K562 (cell line): Measurements from ENCODE around the gene KCND2.
"Not testable (repeated sequence)": the region's sequence is repeated elsewhere in the genome, so short reads cannot be mapped to it uniquely, and the experiment has no call there.

Experiments used
- ATF3 ChIP-seq, 2 experiments: fragments of 450-650 bp in 1 of 2; sonication (generic) in 1 of 2; formaldehyde crosslinking in 1 of 2; IDR thresholded peaks in 1 of 2; conservative IDR thresholded peaks in 1 of 2; 2 replicates each; pipeline versions ENCODE4 v1.6.1 to v1.8.1; 2016 to 2023; ENCODE audit warnings: mild to moderate bottlenecking in 2 of 2, moderate library complexity in 2 of 2, inconsistent platforms in 1 of 2, missing genetic modification reagents in 1 of 2
- CTCF ChIP-seq, 3 experiments: IDR thresholded peaks in 2 of 3; conservative IDR thresholded peaks in 1 of 3; 2 replicates each; pipeline ENCODE4 v1.5.1; 2011 to 2012; ENCODE audit warnings: low read length in 3 of 3, mild to moderate bottlenecking in 3 of 3, control low read depth in 2 of 3, improper control_type of control experiment in 1 of 3, inconsistent platforms in 1 of 3, low read depth in 1 of 3, mixed read lengths in 1 of 3, moderate library complexity in 1 of 3; ENCODE audit not compliant: insufficient read depth in 2 of 3
- E2F1 ChIP-seq: sonication (generic); formaldehyde crosslinking; IDR thresholded peaks from 2 replicates; pipeline ENCODE4 v1.8.1; 2023; ENCODE audit warnings: mild to moderate bottlenecking, missing genetic modification reagents, moderate library complexity
- EZH2 ChIP-seq: IDR thresholded peaks from 2 replicates; pipeline ENCODE4 v1.6.1; 2012; ENCODE audit warnings: low read depth, mild to moderate bottlenecking, inconsistent platforms, low read length, borderline replicate concordance
- GABPB1 ChIP-seq: sonication (generic); formaldehyde crosslinking; IDR thresholded peaks from 2 replicates; pipeline ENCODE4 v1.8.0; 2022; ENCODE audit warnings: mild to moderate bottlenecking, missing genetic modification reagents
- KAT8 ChIP-seq: fragments of 450-650 bp; IDR thresholded peaks from 2 replicates; pipeline ENCODE4 v1.6.1; 2016; ENCODE audit warnings: low read depth, mild to moderate bottlenecking
- POLR2A ChIP-seq: fragments of 450-650 bp; conservative IDR thresholded peaks from 2 replicates; pipeline ENCODE4 v1.6.1; 2016
- ZFX ChIP-seq: sonication (generic); formaldehyde crosslinking; IDR thresholded peaks from 2 replicates; pipeline ENCODE4 v1.8.0; 2022; ENCODE audit warnings: mild to moderate bottlenecking, missing genetic modification reagents, moderate library complexity

- not testable (repeated sequence) for TF ChIP-seq POLR2A; EZH2; KAT8; E2F1 (CRISPR knock-in tag); ZFX (CRISPR knock-in tag); GABPB1 (CRISPR knock-in tag); CTCF (IDR thresholded peaks at IDR 0.05 in 2 of 3, conservative IDR thresholded peaks at IDR 0.05 in 1 of 3; ENCODE audit: insufficient read depth in 2 of 3, low read depth in 1 of 3, low read length in 3 of 3); ATF3 (IDR thresholded peaks at IDR 0.05); ATF3 (CRISPR knock-in tag; conservative IDR thresholded peaks at IDR 0.05)
These were observed 32.6 kb upstream of the KCND2 start for GRCh38 chr7:120240350-120240749.
